Bone marrow (tissue), 2 donors: Measurements from ENCODE around the gene SLC9A7.
"Not testable (repeated sequence)": the region's sequence is repeated elsewhere in the genome, so short reads cannot be mapped to it uniquely, and the experiment has no call there.

ENCODE experiments used
- DNase-seq, 2 donors: peaks; one replicate each; lab custom pipeline; 2025; lab: John Stamatoyannopoulos, UW

SLC9A7 gene

DNA sequence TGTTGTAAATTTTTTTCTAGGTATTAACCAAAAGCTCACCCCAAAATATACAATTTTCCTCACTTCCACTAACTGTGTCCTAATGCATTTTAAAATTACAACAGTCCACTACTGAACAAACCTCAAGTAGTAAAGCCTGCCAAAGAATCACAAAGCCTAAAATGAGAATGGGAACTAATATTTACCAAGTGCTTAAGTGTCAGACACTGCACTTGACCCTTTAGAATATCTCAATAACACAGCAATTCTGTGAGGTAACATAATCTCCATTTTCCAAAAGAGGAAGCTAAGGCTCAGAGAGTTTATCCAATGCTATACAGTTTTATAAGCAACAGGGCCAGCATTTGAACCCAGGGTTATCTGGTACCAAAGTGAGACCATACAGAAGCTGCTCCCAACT is 4.9 kb downstream of the SLC9A7 start:
- no peak for DNase-seq

DNA sequence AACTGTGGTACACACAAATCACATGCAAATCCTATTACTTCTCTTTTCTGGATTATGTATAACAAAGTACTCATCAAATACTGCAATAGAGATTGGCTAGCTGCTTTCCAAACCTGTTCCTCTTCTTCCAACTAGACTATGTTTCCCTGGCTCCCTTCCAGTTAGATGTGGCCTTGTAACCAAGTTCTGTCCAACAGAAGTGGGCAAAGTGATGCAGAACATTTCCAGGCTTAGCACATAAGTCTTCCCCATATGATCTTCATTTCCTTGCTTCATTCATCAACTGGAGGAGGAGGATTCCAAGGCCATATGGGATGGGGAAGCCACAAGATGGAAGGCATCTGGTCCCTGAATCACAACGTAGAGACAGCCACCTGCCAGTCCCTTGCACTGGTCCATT is 8.0 kb downstream of the SLC9A7 start:
- no peak for DNase-seq

DNA sequence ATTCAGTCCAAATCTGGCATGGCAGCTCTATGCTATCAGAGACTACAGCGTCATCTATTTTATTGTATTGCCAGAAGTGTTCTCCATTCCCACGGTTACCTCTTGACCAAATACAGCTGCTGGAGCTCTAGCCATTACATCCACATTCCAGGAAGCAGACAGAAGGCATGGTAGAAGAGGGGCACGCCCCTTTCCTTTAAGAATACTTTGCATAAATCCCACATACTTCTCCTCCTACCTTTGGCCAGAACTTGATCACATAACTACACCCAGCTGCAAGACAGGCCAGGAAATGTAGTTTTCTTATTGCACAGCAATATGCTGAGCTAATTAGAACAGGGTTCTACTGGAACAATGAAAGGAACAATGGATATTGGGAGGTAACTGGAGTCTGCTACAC is 14.9 kb downstream of the SLC9A7 start:
- DNase-seq = no peak

DNA sequence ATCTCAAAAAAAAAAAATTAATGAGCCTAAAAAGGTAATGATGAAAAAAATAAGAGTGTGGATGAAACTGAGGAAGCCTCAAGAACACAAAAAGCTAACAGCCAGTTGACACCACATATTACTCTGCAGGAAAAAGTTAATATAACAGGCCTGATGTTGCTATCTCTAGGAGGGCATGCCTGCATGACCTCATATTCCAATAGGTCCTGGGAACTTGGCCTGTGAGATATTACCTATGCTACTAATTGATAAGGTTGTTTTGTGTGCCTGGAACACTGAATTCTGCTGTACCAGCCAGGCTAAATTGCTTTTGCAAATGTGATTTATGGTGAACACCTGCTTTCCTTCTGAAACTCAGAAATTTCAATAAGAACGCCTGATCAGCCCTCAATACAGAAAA is 15.9 kb downstream of the SLC9A7 start:
- no peak for DNase-seq

DNA sequence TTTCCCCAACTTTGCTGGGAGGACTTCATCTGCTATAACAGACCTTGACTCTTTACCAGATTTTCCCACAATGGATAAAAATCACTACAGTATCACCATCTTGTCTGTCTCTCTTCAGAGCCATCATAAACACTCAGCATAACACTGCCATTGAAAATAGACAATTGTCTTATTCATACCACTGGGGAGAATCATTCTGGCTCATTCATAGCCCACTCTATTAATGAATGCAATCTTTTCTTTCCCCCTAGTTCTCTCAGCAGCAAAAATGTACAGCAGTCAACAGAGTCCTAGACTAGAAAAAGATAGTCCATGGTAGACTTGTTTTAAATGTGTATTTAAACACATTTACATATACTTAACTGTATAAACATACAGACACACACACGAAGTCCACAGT is 19.2 kb downstream of the SLC9A7 start:
- DNase-seq = no peak

DNA sequence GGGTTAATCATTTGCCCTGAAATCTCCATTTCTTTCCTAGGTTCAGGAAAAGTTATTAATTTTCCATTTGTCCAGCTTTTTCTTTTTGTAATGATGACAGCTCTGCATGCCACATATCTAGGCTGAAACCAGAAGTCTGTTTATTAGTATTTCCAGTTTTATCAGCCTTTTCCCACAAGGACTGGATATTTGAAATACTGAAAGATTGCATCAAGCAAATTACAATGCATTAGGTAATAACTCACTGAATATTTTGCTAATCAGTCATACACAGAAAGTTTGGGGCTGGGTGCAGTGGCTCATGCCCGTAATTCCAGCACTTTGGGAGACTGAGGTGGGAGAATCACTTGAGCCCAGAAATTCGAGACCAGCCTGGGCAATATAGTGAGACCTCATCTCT is 21.5 kb downstream of the SLC9A7 start:
- DNase-seq = no peak

DNA sequence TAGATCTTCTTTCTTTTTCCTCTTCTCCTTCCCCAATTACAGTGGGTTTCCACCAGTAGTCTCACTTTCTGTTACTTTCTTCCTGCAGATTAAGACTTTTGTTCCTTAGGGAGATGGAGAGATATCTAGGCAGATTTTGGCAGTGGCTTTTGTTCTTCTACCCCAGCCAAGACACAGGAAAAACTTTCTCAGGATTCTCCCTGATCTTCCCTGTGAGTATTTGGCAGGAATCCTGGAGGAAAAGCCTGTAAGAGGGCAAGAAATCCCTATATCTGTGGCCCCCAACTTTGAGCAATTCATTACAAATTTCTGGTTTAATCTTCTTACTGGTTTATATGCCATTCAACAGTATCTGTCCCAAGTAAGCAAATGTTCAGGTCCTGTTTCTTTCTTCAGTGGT is 21.9 kb downstream of the SLC9A7 start:
- DNase-seq = no peak

DNA sequence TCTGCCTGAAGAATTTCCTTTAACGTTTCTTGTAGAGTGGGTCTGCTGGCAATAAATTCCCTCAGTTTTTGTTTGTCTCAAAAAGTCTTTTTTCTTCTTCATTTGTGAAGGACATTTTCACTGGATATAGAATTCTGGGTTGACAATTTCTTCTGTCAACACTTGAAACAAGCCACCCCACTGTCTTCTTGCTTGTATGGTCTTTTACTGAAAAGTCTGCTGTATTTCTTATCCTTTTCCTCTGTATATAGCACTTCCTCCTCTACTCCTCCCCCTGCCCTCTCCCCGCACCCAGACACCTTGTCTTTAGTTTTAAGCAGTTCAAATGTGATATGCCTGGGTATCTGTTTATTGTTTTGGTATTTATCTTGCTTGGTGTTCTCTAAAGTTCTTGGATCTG is 23.3 kb downstream of the SLC9A7 start:
- DNase-seq = no peak

DNA sequence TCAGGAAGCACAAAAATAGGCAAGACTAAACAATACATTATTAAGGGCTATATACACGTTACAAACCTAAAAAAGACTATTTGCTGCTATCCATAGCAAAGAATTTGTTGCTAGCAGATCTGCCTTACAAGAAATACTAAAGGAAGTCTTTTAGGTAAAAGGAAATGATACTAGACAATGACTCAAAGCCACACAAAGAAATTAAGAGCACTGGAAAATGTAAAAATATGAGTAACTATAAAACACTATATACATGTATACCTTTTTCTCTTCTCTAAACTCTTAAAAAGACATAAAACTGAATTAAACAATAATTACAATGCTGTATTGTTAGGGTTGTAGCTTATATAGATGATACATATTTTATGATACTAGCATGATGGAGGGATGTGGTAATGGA is 25.7 kb downstream of the SLC9A7 start:
- no peak for DNase-seq

DNA sequence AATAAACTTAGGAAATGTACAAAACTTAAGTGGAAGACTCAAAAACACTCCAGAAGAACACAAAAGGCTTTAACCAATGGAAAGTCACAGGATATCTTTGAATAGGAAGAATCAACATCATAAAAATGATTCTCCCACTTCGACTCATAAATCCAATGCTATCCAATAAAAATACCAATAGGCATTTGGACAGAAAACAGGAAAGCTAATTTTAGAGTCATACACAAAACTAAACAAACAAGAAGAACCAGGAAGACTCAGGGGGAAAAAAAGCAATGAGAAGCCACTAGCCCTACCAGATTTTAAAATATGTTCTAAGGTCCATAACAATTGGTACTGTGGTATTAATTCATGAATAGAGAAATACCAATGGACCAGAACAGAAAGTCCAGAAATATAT is 28.2 kb downstream of the SLC9A7 start:
- DNase-seq = no peak

DNA sequence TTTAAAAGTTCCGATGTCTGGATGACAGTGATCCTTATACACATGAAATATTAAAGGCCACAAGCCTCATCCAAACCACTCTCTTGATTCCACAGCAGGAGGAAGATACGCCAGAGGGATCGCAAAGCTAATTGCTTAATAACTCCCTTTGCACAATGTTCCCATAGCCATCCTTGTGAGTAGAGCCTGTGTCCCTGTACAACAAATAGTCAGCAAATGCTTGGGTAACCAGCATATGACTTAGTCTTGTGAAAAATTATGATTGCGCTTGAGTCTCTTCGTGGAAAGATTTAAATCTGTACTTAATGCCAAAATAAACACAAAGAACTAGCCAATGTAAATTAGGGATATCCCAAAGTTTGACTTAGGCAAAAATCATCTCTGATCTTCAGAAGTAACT is 31.5 kb downstream of the SLC9A7 start:
- DNase-seq = no peak

DNA sequence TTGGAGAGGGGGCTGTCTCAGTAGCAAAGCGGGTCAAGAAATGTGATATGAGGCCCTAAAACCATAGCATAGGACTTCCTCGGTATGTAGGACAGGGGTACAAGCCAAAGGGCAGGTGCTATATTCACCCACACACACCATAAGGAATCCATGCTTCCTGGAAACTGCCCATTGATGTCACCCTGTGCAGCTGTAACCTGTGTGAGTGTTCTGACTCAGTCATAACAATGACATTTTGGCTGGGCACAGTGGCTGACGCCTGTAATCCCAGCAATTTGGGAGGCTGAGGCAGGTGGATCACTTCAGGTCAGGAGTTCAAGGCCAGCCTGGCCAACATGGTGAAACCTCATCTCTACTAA is 35.4 kb downstream of the SLC9A7 start:
- DNase-seq = not testable (repeated sequence)

DNA sequence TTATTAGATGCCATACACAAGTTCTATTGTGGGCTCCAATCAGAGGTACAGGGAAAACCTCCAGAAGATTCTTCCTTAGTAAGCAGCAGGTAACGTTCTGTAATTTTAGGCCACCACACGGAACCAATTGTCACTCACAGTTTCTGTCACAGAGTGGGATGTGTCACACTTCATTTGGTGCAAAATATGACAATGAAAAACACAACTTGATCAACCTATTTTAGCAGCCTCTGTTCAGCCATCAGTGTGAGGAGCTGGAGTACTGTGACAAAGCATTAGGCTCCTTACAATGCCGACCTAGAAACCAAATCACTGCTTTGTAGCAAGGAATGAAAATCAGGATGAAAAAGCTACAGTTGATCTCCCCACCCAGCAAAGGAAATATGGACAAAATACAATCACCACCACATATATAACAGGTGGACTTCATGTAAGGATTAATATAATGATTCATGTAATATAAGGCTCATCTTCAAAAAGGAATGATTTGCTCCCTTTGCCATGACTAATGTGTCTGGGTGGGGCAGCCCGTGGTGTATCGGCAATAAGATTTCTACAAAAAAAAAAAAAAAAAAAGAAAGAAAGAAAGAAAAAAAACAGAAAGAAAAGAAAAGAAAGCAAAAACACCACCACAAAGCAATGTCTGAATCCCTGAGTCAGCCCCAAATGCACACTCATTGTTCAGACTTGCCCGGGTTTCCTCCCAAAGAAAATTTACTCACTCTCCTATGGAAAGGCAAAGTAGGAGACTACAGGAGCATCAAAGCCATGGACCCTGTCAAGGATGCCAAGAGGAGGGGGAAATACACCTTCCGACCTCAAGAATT is 36.0 kb downstream of the SLC9A7 start:
- no peak for DNase-seq

DNA sequence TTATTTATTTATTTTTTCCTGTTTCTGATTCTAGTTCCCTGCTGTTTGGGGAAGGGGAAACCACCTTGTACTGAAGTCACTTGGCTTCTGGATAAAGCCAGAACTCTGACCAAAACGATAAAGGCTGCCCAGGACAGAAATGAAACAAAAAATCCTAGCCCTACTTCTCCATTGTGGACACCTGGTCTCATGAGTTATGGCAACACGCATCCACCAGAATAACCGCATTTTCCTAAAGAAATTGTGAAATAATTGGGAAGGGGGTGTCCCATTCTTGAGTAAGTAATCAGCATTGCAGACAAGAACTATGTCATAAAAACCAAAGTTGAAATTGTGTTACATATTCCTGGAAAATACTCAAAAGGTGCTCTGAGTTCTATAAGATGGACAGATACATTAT is 42.1 kb downstream of the SLC9A7 start:
- no peak for DNase-seq

DNA sequence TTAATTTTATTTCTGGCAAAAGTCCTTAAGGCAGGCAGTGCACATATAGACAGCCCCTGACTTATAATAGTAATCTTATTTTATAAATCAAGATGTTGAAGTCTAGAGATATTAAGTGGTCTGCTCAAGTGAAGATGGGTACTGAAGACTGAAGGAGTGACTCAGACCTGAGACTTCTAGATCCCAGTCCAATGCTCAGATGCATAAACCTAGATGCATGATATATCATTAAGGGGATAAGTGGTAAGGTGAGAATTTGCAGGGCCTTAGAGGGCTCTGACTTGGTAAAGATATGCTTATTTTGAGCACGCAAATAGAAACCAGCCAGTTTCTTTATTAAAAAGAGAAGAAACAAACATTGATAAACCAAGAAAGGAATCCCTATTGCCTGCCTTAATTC is 42.9 kb downstream of the SLC9A7 start:
- no peak for DNase-seq

DNA sequence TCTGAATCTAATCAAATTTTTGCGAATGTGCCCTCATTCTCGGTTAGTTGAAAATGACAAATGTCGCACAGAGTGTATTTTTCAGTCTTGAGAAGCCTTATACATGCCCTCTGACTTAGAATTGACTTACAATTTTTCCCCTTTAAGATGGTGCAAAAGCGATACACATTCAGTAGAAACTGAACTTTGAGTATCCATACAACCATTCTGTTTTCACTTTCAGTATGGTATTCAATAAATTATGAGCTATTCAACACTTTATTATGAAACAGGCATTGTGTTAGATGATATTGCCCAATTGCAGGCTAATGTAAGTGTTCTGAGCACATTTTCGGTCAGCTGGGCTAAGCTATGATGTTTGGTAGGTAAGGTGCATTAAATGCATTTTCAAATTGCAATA is 43.4 kb downstream of the SLC9A7 start:
- DNase-seq = no peak

DNA sequence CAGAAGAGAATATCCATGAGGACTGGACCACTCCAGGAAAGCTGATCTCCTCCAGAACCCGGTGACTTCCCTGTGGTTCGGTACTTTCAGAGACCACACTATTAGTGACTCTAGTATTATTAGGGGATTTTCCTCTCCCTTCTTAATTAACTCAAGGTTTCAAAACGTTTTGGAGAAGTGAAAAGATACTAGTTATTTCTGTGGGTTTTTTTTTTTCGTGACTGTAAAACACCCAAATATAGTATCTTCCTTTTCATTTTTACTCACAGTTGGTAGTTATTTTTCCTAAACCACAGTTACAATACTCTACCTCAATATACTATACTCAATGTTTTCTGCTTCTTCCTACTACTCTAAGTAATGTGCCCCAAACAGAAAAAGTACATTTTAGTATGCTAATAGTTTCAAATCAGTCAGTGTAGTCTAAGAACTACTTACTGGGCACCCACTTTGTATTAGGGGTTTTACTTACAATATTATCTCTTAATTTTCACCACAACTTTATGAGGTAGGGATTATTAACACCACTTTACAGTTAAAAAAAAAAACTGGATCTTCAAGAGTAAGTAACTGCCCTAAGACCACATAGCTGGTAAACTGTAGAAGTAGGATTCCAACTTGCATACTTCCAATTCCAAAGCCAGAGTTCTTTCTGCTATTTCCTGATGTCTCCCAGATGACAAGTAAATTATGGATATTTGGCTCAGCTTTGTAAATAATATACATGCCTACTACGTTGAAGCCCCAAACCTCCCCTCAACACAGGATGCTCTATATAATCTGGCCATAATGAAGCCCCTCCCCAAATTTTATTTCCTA is 45.0 kb downstream of the SLC9A7 start:
- no peak for DNase-seq

DNA sequence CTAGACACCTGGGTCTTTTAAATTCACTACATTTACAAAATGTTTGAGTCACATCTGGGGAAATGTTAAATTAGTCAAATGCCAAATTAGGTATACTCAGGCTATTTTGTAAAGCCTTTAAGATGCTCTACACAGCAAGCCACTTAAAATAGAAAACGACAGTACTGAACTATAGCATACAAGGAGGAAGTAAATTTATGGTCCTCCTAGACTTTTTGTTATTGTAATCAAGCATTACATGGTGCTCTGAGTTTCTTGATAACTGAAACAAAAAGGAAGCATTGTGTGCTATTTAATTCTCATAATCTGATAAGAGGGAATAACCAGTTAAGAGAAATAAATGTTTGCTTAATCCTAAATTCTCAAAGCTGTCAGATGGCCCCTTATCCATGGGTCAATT is 46.2 kb downstream of the SLC9A7 start:
- peak in 1 of 2 donors; percentile 26 for DNase-seq

DNA sequence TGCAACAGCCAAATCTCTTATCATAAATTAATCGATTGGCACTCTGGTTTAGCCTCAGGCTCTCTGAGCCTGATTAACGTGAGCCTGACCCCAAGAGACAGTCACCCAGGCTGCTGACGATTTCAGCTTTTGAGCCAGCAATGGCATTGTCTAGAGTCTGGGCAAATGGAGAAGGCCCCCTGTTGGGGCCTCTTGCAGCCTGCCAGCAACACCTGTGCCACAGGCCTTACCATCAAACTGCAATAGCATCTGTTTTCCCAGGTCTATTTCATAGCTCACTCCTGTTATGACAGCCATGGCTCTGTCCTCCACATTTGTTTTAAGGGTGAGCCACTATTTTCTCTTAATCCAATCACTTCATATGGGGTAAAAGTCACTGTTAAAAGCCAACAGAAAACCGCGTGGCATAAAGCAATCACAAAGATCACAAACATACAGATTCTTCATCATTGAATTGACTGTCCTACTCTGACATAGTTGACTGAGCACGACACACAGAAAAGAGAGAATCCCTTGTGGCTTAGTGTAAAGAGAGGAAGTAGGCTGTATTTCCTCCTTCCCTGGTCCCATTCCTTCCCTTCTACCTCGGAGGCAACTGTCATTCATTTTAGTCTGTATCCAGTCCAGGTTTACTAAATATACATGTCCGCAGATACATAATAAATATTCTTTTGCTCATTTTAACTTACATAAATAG is 47.8 kb downstream of the SLC9A7 start:
- DNase-seq = no peak

DNA sequence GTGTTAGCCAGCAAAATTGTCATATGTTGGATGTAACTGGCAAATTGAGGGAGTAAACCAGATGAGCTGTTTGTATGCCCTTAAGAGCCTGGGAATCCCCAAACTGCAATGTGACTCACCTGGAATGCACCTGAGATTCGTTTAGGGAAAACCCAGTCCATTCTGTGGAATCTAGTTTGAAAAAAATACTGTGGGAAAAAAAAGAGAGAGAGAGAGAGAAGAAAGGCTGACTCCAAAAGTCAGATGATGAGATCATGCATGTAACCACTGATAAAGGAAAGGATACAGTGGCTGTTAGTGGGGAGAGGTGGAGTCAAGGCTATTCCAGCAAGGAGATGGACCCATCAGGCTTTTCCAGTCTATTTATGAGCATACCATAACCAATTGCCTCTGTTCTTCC is 48.5 kb downstream of the SLC9A7 start:
- DNase-seq = no peak

DNA sequence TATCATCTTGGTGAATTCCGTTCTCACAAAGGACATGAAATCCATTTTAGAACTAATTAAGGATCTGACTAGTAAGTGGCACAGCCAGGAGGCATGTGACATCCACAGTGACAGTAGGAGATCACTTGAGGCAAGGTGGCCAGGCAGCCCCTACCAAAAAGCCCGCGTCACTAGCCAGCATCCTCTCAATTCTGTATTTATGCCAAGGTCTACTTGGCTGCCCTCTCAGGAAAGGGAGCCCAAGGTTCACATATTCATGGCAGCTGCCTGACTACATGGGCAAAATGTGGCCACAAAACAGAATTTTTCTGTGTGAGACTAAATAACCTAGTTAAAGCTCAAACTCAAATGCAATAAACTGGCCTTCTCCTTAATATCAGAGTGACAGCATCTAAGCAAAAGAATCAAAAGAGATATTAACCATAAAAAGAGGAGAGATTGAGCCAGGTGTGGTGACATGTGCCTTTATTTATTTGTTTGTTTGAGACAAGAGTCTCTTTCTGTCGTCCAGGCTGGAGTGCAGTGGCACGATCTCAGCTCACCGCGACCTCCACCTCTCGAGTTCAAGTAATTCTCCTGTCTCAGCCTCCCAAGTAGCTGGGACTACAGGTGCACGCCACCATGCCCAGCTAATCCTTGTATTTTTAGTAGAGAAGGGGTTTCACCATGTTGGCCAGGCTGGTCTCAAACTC is 51.5 kb downstream of the SLC9A7 start:
- no peak for DNase-seq

DNA sequence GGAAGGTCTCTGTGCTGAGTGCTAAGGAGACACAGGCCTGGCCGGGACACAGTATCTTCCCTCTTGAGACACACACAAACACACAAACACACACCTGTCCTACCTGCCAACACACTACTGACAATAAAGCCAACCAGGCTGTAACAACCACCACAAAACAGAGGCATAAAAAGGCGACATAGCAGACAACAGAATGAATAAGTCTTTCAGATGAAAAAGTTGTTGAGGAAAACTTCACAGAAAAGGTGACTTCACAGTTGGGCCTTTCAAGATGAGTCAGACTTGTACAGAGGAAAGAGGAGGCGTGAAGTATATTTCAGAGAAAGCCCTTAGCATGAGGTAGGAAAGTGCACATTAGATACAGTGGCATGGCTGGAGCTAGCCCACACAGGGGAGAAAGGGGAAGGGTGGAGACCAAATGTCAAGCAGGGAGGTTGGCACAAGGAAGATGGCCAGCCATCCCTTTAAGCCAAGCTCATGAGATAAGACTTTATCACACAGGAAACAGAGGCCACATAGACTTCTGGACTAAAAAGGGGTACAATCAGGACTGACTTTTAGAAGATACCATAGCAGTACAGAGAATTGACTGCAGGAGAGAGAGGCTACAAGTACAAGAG is 54.0 kb downstream of the SLC9A7 start:
- DNase-seq = peak in 1 of 2 donors; percentile 70
